Measurements from ENCODE around the gene ATP10A.

- no peak for TF ChIP-seq CTCF (IDR thresholded peaks at IDR 0.05; ENCODE audit: poor library complexity, severe bottlenecking)
- TF ChIP-seq POLR2AphosphoS5 (IDR thresholded peaks at IDR 0.05): no peak
- TF ChIP-seq RAD21 (conservative IDR thresholded peaks at IDR 0.05): no peak
- no peak for TF ChIP-seq MXI1 (conservative IDR thresholded peaks at IDR 0.05; ENCODE audit: poor library complexity, severe bottlenecking)
- no peak for TF ChIP-seq TAF1 (IDR thresholded peaks at IDR 0.05; ENCODE audit: low read depth)
- no peak for TF ChIP-seq EZH2 (IDR thresholded peaks at IDR 0.05; ENCODE audit: borderline replicate concordance, insufficient read depth, low read length, poor library complexity, severe bottlenecking)
Observed at GRCh38 chr15:25776071-25776746, 86.9 kb downstream of the ATP10A start.

Measured in neural cell (in vitro differentiated cells).